ENCODE data around the gene IL31.

GRCh38 chr12:122147514-122148290 is 26.3 kb downstream of the IL31 start:
- no peak for TF ChIP-seq CTCF (IDR thresholded peaks at IDR 0.05; ENCODE audit: insufficient read depth, low read length, poor library complexity, severe bottlenecking)
- TF ChIP-seq EZH2phosphoT487 (conservative IDR thresholded peaks at IDR 0.05; ENCODE audit: low read length) = no peak
